GM12878 (cell line): ENCODE measurements around the gene FBXO38. TPM values are rescaled to one million over a fixed set of nuclear protein-coding genes. Genes with fewer than 3 reads are reported as not detected.

Source experiments
- ATAC-seq: fragments of 200-7000 bp; cut with Tn5 transposase; 3 replicates; pipeline ENCODE4 v1.9.1; 2020; ENCODE audit warnings: mild to moderate bottlenecking, moderate library complexity
- BruUV-seq: library from RNA; stranded (reverse); fragments of 400-500 nt; replicated peaks from 2 replicates; lab custom pipeline; 2021; lab: Mats Ljungman, UMichigan
- CTCF ChIA-PET: fragments of 300-600 bp; sonication (Branson Sonifier 250); formaldehyde crosslinking; extraction: SDS; loops from one replicate; lab custom pipeline; 2021; ENCODE audit warnings: inconsistent platforms; lab: Yijun Ruan, JAX
- POLR2A ChIA-PET: fragments of 350-600 bp; formaldehyde crosslinking; extraction: SDS; loops from one replicate; lab custom pipeline; 2021; ENCODE audit warnings: inconsistent platforms; lab: Charles Lee
- RAD21 ChIA-PET: fragments of 300-600 bp; sonication (Branson Sonifier 250); formaldehyde crosslinking; loops from one replicate; lab custom pipeline; 2023; ENCODE audit warnings: antibody characterized with exemption; ENCODE audit not compliant: unreplicated experiment; lab: Charles Lee
- SMC1A ChIA-PET: fragments of 300-600 bp; sonication (Branson Sonifier 250); formaldehyde crosslinking; loops from one replicate; lab custom pipeline; 2023; ENCODE audit not compliant: unreplicated experiment, uncharacterized antibody; lab: Charles Lee
- DNase-seq: peaks from one replicate; pipeline ENCODE4 v3.0.0-alpha.2; 2011; ENCODE audit warnings: low read depth, low spot score
- FAIRE-seq: peaks from 3 replicates; lab custom pipeline; 2011; peaks lifted over from hg19 to GRCh38; lab: Jason Lieb, UNC
- H2AFZ ChIP-seq: 2 replicates; pipeline ENCODE4 v1.6.0; 2011; ENCODE audit warnings: low read depth, low read length, control low read depth; ENCODE audit not compliant: control insufficient read depth
- H3K27ac ChIP-seq: 2 replicates; pipeline ENCODE4 v1.5.1; 2011; ENCODE audit warnings: control low read depth; ENCODE audit not compliant: control insufficient read depth, insufficient read depth
- H3K27me3 ChIP-seq, 2 experiments: replicated peaks in 1 of 2; 2 replicates each; pipeline versions ENCODE4 v1.6.0 to v1.6.1; 2011; ENCODE audit warnings: low read length in 1 of 2; ENCODE audit not compliant: control insufficient read depth in 2 of 2, insufficient read depth in 2 of 2
- H3K36me3 ChIP-seq, 2 experiments: 2 replicates each; pipeline ENCODE4 v1.5.1; 2011; ENCODE audit warnings: low read length in 1 of 2; ENCODE audit not compliant: control insufficient read depth in 2 of 2, insufficient read depth in 2 of 2
- H3K4me1 ChIP-seq: 2 replicates; pipeline ENCODE4 v1.6.1; 2011; ENCODE audit warnings: mild to moderate bottlenecking, low read length, moderate library complexity, mixed read lengths; ENCODE audit not compliant: control insufficient read depth, insufficient read depth
- H3K4me2 ChIP-seq: 2 replicates; pipeline ENCODE4 v1.6.0; 2011; ENCODE audit warnings: control low read depth; ENCODE audit not compliant: control insufficient read depth, insufficient read depth
- H3K4me3 ChIP-seq: fragments of 200-600 bp; sonication (generic); 2 replicates; pipeline ENCODE4 v1.5.1; 2016
- H3K79me2 ChIP-seq: 2 replicates; pipeline ENCODE4 v1.6.0; 2011; ENCODE audit warnings: low read length; ENCODE audit not compliant: control insufficient read depth, insufficient read depth
- H3K9ac ChIP-seq: 2 replicates; pipeline ENCODE4 v1.8.0; 2011; ENCODE audit warnings: low read length, control low read depth, mixed read lengths; ENCODE audit not compliant: control insufficient read depth, insufficient read depth
- H3K9me3 ChIP-seq: replicated peaks from 3 replicates; pipeline ENCODE4 v1.5.1; 2011; ENCODE audit warnings: mild to moderate bottlenecking, low read length; ENCODE audit not compliant: control insufficient read depth, insufficient read depth
- H4K20me1 ChIP-seq: 2 replicates; pipeline ENCODE4 v1.6.0; 2011; ENCODE audit not compliant: control insufficient read depth, insufficient read depth
- ASH2L ChIP-seq: fragments of 300-600, 200-600 bp; sonication (generic); IDR thresholded peaks from 2 replicates; pipeline ENCODE4 v1.6.1; 2017; ENCODE audit warnings: low read depth, mild to moderate bottlenecking, borderline replicate concordance
- BACH1 ChIP-seq: fragments of 450-650 bp; IDR thresholded peaks from 2 replicates; pipeline ENCODE4 v1.6.1; 2017; ENCODE audit warnings: mild to moderate bottlenecking, borderline replicate concordance
- CREM ChIP-seq: IDR thresholded peaks from 2 replicates; pipeline ENCODE4 v1.6.1; 2014; ENCODE audit warnings: antibody characterized with exemption, low read depth
- IRF4 ChIP-seq: IDR thresholded peaks from 2 replicates; pipeline ENCODE4 v1.6.1; 2011; ENCODE audit warnings: low read depth, low read length
- NBN ChIP-seq: fragments of 450-650 bp; IDR thresholded peaks from 2 replicates; pipeline ENCODE4 v1.6.1; 2016
- POLR2AphosphoS2 ChIP-seq: IDR thresholded peaks from 2 replicates; pipeline ENCODE4 v1.6.1; 2011; ENCODE audit warnings: low read depth, mild to moderate bottlenecking, low read length, improper control_type of control experiment, moderate library complexity
- RB1 ChIP-seq: fragments of 450-650 bp; formaldehyde crosslinking; IDR thresholded peaks from 2 replicates; pipeline ENCODE4 v1.6.1; 2017; ENCODE audit warnings: mild to moderate bottlenecking, borderline replicate concordance
- STAT1 ChIP-seq: fragments of 450-650 bp; conservative IDR thresholded peaks from 2 replicates; pipeline ENCODE4 v1.6.1; 2014; ENCODE audit warnings: antibody characterized with exemption, mild to moderate bottlenecking
- WGBS: methylation state at CpG from one replicate; pipeline ENCODE4 v1.1.6; 2016; ENCODE audit warnings: low lambda C conversion rate; ENCODE audit not compliant: insufficient replicate concordance, insufficient coverage; ENCODE audit errors: missing lambda C conversion rate; 5-methylcytosine and 5-hydroxymethylcytosine counted together
- in situ Hi-C: fragments of 300-500 bp; cut with MboI; formaldehyde crosslinking; loops from 9 replicates; pipeline ENCODE4 v1.14.3; 2018; ENCODE audit warnings: mixed read lengths
- intact Hi-C: fragments of 100-400 bp; cut with micrococcal nuclease; formaldehyde crosslinking; loops from one replicate; pipeline ENCODE4 v1.14.2; 2022; ENCODE audit not compliant: unreplicated experiment
- polyA plus RNA-seq, 11 experiments: library from polyadenylated mRNA; depleted of rRNA in 4 of 11; unstranded in 6 of 11; stranded (reverse) in 5 of 11; fragments of >200 nt; fragmentation: Nextera tagmentation in 4 of 11; fragmentation: Illumina TruSeq in 1 of 11; extraction: Ambion mirVana in 4 of 11; extraction: Trizol in 1 of 11; gene quantifications; 1 replicate in 1 of 11; 2 replicates in 10 of 11; pipeline versions ENCODE4 v1.2.1 to v1.2.3, GENCODE V29; 2011 to 2016; ENCODE audit warnings: inconsistent platforms in 2 of 11, missing spikeins in 2 of 11, low read depth in 1 of 11
- total RNA-seq, 4 experiments: library from RNA; depleted of rRNA in 3 of 4; stranded (reverse); fragments of >200 nt in 3 of 4; fragmentation: Illumina TruSeq in 1 of 4; extraction: Trizol in 1 of 4; gene quantifications; 2 replicates each; pipeline versions ENCODE4 v1.2.1 to v1.2.3, GENCODE V29; 2013 to 2021
- TF ChIP-seq, protein P1 (sequence below): fragments of 450-650 bp; formaldehyde crosslinking; IDR thresholded peaks from 2 replicates; pipeline ENCODE4 v1.4.0; 2022; ENCODE audit warnings: mild to moderate bottlenecking, moderate library complexity

The FBXO38 gene
- total and polyA plus RNA-seq, 10 of the 15 experiments (the other 5 are each of a cell fraction or from before 2014, with no cell fraction given): 9.1 to 44.6 (median 28.3) TPM

DNA sequence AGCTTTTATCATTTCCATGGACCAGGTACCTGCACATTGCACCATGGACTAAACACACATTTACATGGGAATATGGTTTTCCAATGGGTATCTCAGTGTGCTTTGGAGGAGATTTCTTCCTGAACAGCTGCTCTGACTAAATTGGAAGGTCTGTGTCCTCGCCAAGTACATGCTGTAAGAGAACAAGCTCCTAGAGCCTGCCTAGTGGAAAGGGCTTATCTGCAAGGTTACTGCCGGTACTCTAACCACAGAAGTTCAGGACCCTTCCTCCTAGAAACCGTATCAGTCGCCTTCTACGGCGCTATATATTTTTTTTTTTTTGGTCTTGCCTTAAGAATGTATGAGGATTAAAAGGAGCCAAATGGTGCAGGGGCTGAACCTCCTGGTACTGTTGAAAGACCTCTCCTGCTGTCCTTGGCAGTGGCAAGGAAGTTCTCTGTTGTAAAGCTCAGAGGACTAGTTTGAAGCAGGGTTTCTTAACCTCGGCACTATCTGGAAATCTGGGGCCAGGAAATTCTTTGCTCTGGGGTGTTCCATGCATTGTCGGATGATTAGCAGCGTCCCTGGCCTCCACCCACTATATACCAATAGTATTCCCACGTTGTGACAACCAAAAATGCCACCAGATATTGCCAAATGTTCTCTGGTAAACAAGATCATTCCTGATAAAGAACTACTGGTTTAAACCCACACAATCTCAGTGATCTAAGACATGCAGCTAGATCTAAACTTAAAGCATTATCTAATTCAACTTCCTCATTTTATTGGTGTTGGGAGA, 107.4 kb downstream of the FBXO38 start (continued):
- no peak for TF ChIP-seq STAT1
- TF ChIP-seq POLR2AphosphoS2: no peak
- no peak for TF ChIP-seq ASH2L

- Histone ChIP-seq H3K4me1 (no peaks in the 10 kb centered on the region), H3K27me3 (peaks cover 0 to 5% of the 10 kb centered on the region in 2 experiments; a peak in 1 of 4 replicates), H3K36me3 (no peaks in the 10 kb centered on the region), H3K4me2 (no peak overlapping the region), H3K9me3 (no peaks in the 10 kb centered on the region), H3K4me3 (no peak overlapping the region), H3K79me2 (no peaks in the 10 kb centered on the region), H2AFZ (no peak overlapping the region), H4K20me1 (no peaks in the 10 kb centered on the region), H3K9ac (no peak overlapping the region), H3K27ac (no peak overlapping the region)
- ChIA-PET CTCF (interaction anchor here (1.5 kb wide), 1 partner anchor 8 kb away, joined by 4 read pairs; no protein-coding TSS in a partner anchor), RAD21 (no interaction called here), SMC1A (no interaction called here), POLR2A (no interaction called here)
- WGBS: 41% methylated on average over 6 of the region's 6 CpGs
- FAIRE-seq: no peak
- no peak for ATAC-seq
- in situ Hi-C loops (loop anchor here (25.0 kb wide), 1 partner anchor 304 kb away; no protein-coding TSS in a partner anchor), intact Hi-C loops (no loop called here)
- no peak for DNase-seq
- BruUV-seq: no TSS peak
- no peak for TF ChIP-seq RB1
Observed at GRCh38 chr5:148491793-148492184, 108.0 kb downstream of the FBXO38 start.

- in situ Hi-C loops (loop anchor here (25.0 kb wide), 1 partner anchor 305 kb away; no protein-coding TSS in a partner anchor), intact Hi-C loops (no loop called here)
- RAD21 ChIA-PET: no interaction called here
- Histone ChIP-seq H3K36me3 (no peaks in the 10 kb centered on the region), H3K9me3 (no peaks in the 10 kb centered on the region), H3K4me3 (no peak overlapping the region), H3K9ac (no peak overlapping the region), H3K27me3 (peaks cover 0 to 5% of the 10 kb centered on the region in 2 experiments; a peak in 1 of 4 replicates), H3K79me2 (no peaks in the 10 kb centered on the region), H4K20me1 (no peaks in the 10 kb centered on the region), H3K4me2 (no peak overlapping the region), H2AFZ (no peak overlapping the region), H3K4me1 (no peaks in the 10 kb centered on the region), H3K27ac (no peak overlapping the region)
- SMC1A ChIA-PET: no interaction called here
- ATAC-seq: no peak
- CTCF ChIA-PET: interaction anchor here (1.5 kb wide), 1 partner anchor 9 kb away, joined by 4 read pairs; no protein-coding TSS in a partner anchor
- DNase-seq: no peak
- FAIRE-seq: no peak
- 22% methylated on average over 1 of the region's 1 CpG for WGBS
- BruUV-seq: no TSS peak
- POLR2A ChIA-PET: no interaction called here
- TF ChIP-seq NBN (no peak), BACH1 (no peak), IRF4 (no peak), CREM (no peak)
- TF ChIP-seq, protein P1, sequence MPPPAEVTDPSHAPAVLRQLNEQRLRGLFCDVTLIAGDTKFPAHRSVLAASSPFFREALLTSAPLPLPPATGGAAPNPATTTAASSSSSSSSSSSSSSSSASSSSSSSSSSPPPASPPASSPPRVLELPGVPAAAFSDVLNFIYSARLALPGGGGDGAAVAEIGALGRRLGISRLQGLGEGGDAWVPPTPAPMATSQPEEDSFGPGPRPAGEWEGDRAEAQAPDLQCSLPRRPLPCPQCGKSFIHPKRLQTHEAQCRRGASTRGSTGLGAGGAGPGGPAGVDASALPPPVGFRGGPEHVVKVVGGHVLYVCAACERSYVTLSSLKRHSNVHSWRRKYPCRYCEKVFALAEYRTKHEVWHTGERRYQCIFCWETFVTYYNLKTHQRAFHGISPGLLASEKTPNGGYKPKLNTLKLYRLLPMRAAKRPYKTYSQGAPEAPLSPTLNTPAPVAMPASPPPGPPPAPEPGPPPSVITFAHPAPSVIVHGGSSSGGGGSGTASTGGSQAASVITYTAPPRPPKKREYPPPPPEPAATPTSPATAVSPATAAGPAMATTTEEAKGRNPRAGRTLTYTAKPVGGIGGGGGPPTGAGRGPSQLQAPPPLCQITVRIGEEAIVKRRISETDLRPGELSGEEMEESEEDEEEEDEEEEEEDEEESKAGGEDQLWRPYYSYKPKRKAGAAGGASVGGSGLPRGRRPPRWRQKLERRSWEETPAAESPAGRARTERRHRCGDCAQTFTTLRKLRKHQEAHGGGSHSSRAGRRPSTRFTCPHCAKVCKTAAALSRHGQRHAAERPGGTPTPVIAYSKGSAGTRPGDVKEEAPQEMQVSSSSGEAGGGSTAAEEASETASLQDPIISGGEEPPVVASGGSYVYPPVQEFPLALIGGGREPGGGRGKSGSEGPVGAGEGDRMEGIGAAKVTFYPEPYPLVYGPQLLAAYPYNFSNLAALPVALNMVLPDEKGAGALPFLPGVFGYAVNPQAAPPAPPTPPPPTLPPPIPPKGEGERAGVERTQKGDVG (CRISPR knock-in tag): no peak
Observed at GRCh38 chr5:148492351-148492750, 108.6 kb downstream of the FBXO38 start.
